GM19099 (cell line): ENCODE data around the gene RGP1.

Experiments
- POLR2A ChIP-seq: IDR thresholded peaks from 3 replicates; pipeline ENCODE4 v1.6.1; 2011; ENCODE audit warnings: low read depth; ENCODE audit not compliant: insufficient read length; ENCODE audit errors: extremely low read depth

Gene RGP1

GRCh38 chr9:35793461-35793860 is 44.4 kb downstream of the RGP1 start:
- no peak for TF ChIP-seq POLR2A

GRCh38 chr9:35795695-35796094 is 46.6 kb downstream of the RGP1 start:
- TF ChIP-seq POLR2A: no peak

- TF ChIP-seq POLR2A: no peak
Measured at GRCh38 chr9:35797311-35798109, 48.4 kb downstream of the RGP1 start.

GRCh38 chr9:35798658-35799374 is 49.7 kb downstream of the RGP1 start:
- no peak for TF ChIP-seq POLR2A

- no peak for TF ChIP-seq POLR2A
Measured at GRCh38 chr9:35800530-35800929, 51.4 kb downstream of the RGP1 start.

- TF ChIP-seq POLR2A: no peak
Measured at GRCh38 chr9:35801328-35802128, 52.4 kb downstream of the RGP1 start.

GRCh38 chr9:35806101-35806500 is 57.0 kb downstream of the RGP1 start:
- TF ChIP-seq POLR2A: no peak
